Large intestine (tissue), 3 donors: Measurements from ENCODE around the gene COPS3. TPM values are rescaled to one million over a fixed set of nuclear protein-coding genes. Genes with fewer than 3 reads are reported as not detected.

Source experiments
- DNase-seq, 2 donors: peaks; one replicate each; pipeline versions ENCODE4 v3.0.0 to v3.0.0-alpha.2; 2013
- H3K27ac ChIP-seq: one replicate; pipeline ENCODE4 v1.5.1; 2013; ENCODE audit warnings: low read length
- H3K27me3 ChIP-seq: 2 replicates; pipeline ENCODE4 v1.6.1; 2013; ENCODE audit warnings: low read length; ENCODE audit not compliant: control insufficient read depth, insufficient read depth
- H3K36me3 ChIP-seq: 2 replicates; pipeline ENCODE4 v1.6.1; 2013; ENCODE audit warnings: low read length; ENCODE audit not compliant: control insufficient read depth, insufficient read depth
- H3K4me1 ChIP-seq: one replicate; pipeline ENCODE4 v1.6.1; 2013; ENCODE audit warnings: low read length; ENCODE audit not compliant: control insufficient read depth, insufficient read depth
- H3K4me3 ChIP-seq: one replicate; pipeline ENCODE4 v1.5.1; 2013; ENCODE audit warnings: low read length
- H3K9me3 ChIP-seq: one replicate; pipeline ENCODE4 v1.6.1; 2013; ENCODE audit warnings: mild to moderate bottlenecking, low read depth, low read length, moderate library complexity; ENCODE audit not compliant: control insufficient read depth
- WGBS: methylation state at CpG from one replicate; pipeline ENCODE4 v1.1.5; 2013; ENCODE audit warnings: low lambda C conversion rate; ENCODE audit not compliant: insufficient coverage; 5-methylcytosine and 5-hydroxymethylcytosine counted together
- polyA plus RNA-seq: library from polyadenylated mRNA; unstranded; fragments of 120-200 nt; gene quantifications from one replicate; pipeline ENCODE4 v1.2.1, GENCODE V29; 2013

The COPS3 gene
- polyA plus RNA-seq, 1 donor: 57.7 TPM

DNA sequence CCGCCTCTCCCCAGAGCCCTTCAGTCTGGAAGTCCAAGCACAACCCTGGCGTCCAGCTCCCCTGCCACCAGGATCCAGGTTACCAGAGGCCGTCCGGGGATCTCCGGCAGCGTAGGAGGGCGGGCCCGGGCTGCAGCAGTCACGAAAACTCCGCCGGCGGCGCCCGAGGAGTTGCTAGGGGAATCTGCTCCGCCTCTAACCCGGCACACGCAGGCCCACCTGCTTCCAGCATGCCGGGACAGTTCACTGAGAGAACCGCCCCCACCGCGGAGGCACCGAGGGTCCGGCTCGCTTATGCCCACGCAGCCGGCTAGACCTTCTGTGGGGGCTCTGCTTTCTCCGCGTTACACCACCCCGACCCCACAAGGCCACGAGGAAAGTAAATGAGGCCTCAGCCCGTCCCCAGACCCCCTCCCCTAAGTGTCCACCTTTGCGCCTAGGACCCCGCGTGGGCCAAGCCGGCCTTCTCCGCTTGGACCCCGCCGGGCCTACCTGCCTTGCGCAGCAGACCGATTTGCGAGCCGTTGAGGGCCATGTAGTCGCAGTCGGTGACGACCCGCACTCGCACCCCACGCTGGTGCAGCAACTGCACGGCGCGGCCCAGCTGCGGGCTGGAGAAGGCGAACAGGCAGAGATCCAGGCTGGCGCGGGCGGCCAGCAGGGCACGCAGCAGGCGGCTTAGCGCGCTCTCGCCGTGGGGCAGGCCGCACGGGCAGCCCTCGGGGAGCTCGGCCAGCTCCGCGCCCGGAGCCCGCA lies 75.5 kb downstream of the COPS3 start:
- Histone ChIP-seq H3K27ac (no peak overlapping the region), H3K36me3 (peaks cover 12% of the 10 kb centered on the region), H3K4me3 (peak overlapping the region; percentile 65), H3K4me1 (peaks cover 20% of the 10 kb centered on the region), H3K27me3 (no peaks in the 10 kb centered on the region), H3K9me3 (peaks cover 6% of the 10 kb centered on the region)
- no CpG with 5 or more reads among the region's 70 CpGs for WGBS
- DNase-seq: peak; percentile 53 to 59

GRCh38 chr17:17204635-17205231 lies 76.3 kb downstream of the COPS3 start:
- peaks cover 11% of the 10 kb centered on the region for H3K36me3 ChIP-seq
- DNase-seq: no peak
- no CpG with 5 or more reads among the region's 14 CpGs for WGBS
- H3K27me3 ChIP-seq: no peaks in the 10 kb centered on the region
- no peak overlapping the region for H3K27ac ChIP-seq
- H3K9me3 ChIP-seq: peaks cover 6% of the 10 kb centered on the region
- peak overlapping the region; percentile 65 for H3K4me3 ChIP-seq
- H3K4me1 ChIP-seq: peaks cover 20% of the 10 kb centered on the region

DNA sequence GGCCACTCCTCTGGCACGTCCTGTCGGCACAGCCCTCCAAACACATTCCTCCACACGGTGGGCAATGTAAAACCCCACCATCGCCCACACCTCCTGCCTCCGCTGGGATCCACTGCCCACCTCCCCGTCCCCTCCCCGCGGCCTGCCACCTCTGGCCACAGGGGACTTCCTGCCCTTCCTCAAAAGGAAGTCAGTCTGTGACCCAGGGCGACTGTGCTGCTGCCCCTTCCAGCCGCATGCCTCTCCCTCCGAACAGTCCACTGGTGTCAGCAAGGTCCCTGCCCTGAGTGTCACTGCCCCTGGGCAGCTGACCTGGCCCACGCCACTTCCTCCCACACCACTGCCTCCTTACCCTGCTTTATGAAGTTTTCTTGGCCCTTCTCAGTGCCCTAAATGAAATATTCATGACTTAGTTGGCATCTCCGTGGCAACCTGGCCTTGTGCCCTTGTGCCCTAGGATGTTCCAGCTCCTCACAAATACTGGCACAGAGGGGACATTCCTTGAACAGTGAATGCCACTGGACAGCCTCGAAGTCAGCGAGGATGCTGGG lies 76.9 kb downstream of the COPS3 start:
- WGBS: no CpG with 5 or more reads among the region's 15 CpGs
- peaks cover 6% of the 10 kb centered on the region for H3K9me3 ChIP-seq
- H3K4me1 ChIP-seq: peaks cover 20% of the 10 kb centered on the region
- no peak overlapping the region for H3K27ac ChIP-seq
- no peaks in the 10 kb centered on the region for H3K27me3 ChIP-seq
- peaks cover 11% of the 10 kb centered on the region for H3K36me3 ChIP-seq
- H3K4me3 ChIP-seq: no peak overlapping the region
- DNase-seq: no peak

DNA sequence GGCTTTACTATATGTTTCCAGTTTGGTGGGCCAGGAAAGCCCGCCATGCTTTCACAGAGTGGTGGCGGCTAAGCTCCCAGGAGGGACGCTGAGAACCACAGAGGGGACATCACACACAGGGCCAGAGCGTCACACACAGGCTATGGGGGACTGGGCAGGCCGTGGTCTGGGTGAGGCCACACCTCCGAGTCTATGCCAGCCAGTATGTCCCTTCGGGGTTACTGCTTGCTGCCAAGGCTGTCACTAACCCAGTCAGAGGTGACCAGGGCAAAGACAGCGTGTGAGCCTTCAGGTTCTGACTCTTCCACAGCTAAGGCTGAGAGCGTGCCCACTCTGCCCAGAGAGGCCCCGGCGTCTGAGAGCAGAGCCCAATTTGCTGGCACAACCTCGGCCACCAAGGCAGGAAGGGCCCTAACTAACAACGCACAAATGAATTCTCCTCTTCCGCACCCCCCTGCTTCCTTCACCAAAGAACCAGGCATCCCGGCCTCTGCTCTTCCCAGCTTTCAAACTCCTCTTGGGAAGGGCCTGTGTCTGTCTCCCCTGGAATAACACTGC lies 77.8 kb downstream of the COPS3 start:
- DNase-seq: no peak
- no CpG with 5 or more reads among the region's 15 CpGs for WGBS
- peaks cover 6% of the 10 kb centered on the region for H3K9me3 ChIP-seq
- H3K27ac ChIP-seq: no peak overlapping the region
- peaks cover 20% of the 10 kb centered on the region for H3K4me1 ChIP-seq
- no peaks in the 10 kb centered on the region for H3K27me3 ChIP-seq
- H3K4me3 ChIP-seq: no peak overlapping the region
- peaks cover 11% of the 10 kb centered on the region for H3K36me3 ChIP-seq

DNA sequence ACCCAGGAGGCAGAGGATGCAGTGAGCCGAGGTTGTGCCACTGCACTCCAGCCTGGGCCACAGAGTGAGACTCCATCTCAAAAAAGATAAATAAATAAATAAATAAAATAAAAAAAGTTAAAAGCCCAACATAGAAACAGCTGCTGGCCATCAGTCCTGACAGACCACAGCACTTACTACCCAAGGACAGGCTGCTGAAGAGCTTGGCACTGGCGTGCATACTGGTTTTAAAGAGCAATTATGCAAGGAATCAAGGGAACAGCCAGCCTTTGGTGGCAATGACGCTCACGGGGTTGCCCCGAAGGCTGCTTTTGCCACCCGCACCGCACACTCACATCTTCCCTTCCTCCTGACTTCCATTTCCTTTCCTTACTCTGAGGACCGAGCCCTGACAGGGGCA lies 79.1 kb downstream of the COPS3 start:
- no peak overlapping the region for H3K27ac ChIP-seq
- WGBS: 80% methylated on average over 1 of the region's 8 CpGs
- DNase-seq: no peak

DNA sequence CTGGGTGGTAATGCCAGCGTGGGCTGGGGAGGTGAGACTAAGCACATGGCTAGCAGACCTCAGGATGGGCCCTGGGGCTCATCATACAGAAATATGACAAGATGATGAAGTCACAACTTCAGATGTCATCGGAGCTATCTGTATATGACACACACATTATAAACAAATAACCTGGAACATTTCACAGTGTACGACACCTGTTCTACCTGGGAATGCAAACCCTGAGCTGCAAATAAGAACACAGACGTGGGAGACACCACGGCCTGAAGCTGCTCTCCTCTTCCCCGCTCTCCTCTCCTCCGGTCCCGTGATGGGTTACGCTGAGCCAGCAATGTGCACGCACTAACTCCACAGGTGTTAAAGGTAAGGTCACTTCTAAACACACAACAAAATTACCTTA lies 79.8 kb downstream of the COPS3 start:
- Histone ChIP-seq H3K27ac (no peak overlapping the region), H3K4me1 (peaks cover 20% of the 10 kb centered on the region), H3K9me3 (peaks cover under 1% of the 10 kb centered on the region), H3K36me3 (peaks cover 11% of the 10 kb centered on the region), H3K27me3 (no peaks in the 10 kb centered on the region), H3K4me3 (no peak overlapping the region)
- no peak for DNase-seq
- WGBS: no CpG with 5 or more reads among the region's 10 CpGs

More for the DNA sequence above, 79.1 kb downstream of the COPS3 start:
- peaks cover 20% of the 10 kb centered on the region for H3K4me1 ChIP-seq
- no peak overlapping the region for H3K4me3 ChIP-seq
- peaks cover 6% of the 10 kb centered on the region for H3K9me3 ChIP-seq
- peaks cover 11% of the 10 kb centered on the region for H3K36me3 ChIP-seq
- H3K27me3 ChIP-seq: no peaks in the 10 kb centered on the region

DNA sequence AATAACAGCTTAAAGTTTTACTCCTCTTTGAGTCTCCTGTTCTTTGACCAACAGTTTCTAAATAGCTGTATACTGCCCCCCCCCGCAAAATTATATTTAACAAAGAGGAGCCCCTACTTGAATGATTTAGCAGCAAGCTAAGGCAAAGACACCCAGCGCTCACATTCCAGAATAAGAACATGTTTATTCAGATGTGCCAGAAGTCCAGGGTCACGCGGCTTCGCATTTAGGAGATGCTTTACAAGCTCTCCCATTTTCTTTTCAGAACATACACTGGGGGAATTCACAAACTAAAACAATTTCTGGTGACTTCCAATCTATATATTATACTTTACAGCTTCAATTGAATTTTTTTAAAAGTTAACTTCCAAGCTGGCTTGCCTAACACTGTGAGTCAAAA lies 80.2 kb downstream of the COPS3 start:
- H3K36me3 ChIP-seq: peaks cover 11% of the 10 kb centered on the region
- H3K4me1 ChIP-seq: peaks cover 20% of the 10 kb centered on the region
- no peak for DNase-seq
- H3K4me3 ChIP-seq: no peak overlapping the region
- H3K27me3 ChIP-seq: no peaks in the 10 kb centered on the region
- no peak overlapping the region for H3K27ac ChIP-seq
- no CpG with 5 or more reads among the region's 5 CpGs for WGBS
- H3K9me3 ChIP-seq: no peaks in the 10 kb centered on the region

DNA sequence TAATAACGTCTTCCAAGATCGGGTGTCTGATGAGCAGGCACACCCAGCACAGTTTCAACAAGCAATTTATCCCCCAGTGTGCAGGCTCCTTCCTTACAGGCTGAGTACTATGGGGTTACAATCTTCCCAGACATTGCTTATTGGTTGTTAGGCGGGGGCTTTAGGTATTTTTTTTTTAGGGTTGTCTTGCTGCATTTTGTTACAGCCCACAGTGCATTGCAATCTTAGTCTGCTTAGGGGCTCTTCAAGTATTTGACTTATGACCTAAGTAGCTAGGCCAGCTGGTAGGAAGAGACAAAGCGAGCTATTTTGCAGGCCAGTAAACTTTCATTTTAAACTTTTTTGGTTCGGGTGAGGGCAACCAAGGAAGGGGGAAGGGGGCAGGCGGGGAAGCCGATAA lies 80.7 kb downstream of the COPS3 start:
- H3K27me3 ChIP-seq: no peaks in the 10 kb centered on the region
- WGBS: 52% methylated on average over 2 of the region's 7 CpGs
- H3K9me3 ChIP-seq: no peaks in the 10 kb centered on the region
- no peak overlapping the region for H3K27ac ChIP-seq
- H3K36me3 ChIP-seq: peaks cover 11% of the 10 kb centered on the region
- H3K4me3 ChIP-seq: no peak overlapping the region
- peaks cover 15% of the 10 kb centered on the region for H3K4me1 ChIP-seq
- no peak for DNase-seq

- no CpG with 5 or more reads among the region's 1 CpG for WGBS
- Histone ChIP-seq H3K4me3 (no peak overlapping the region), H3K27me3 (no peaks in the 10 kb centered on the region), H3K4me1 (no peaks in the 10 kb centered on the region), H3K9me3 (no peaks in the 10 kb centered on the region), H3K27ac (no peak overlapping the region), H3K36me3 (peaks cover 11% of the 10 kb centered on the region)
- no peak for DNase-seq
Measured at GRCh38 chr17:17198281-17198680, 82.8 kb downstream of the COPS3 start.

- Histone ChIP-seq H3K27me3 (no peaks in the 10 kb centered on the region), H3K4me3 (no peak overlapping the region), H3K4me1 (no peaks in the 10 kb centered on the region), H3K27ac (no peak overlapping the region), H3K9me3 (no peaks in the 10 kb centered on the region), H3K36me3 (no peaks in the 10 kb centered on the region)
- no peak for DNase-seq
Measured at GRCh38 chr17:17196776-17197175, 84.3 kb downstream of the COPS3 start.
